Uterus (tissue), 4 donors: ENCODE data around the gene WDFY2. TPM values are rescaled to one million over a fixed set of nuclear protein-coding genes. Genes with fewer than 3 reads are reported as not detected.

Experiments used
- DNase-seq, 2 donors: peaks; one replicate each; pipeline ENCODE4 v3.0.0-alpha.2; 2019 to 2020
- H3K27ac ChIP-seq, 2 donors: fragments of 200-600 bp; sonication (generic); 1 replicate in 1 of 2; 2 replicates in 1 of 2; pipeline ENCODE4 v1.5.1; 2016 to 2018
- H3K27me3 ChIP-seq, 2 donors: fragments of 200-600 bp; sonication (generic); one replicate each; pipeline ENCODE4 v1.5.1; 2018 to 2019; ENCODE audit warnings: control low read depth in 1 of 2
- H3K36me3 ChIP-seq, 2 donors: fragments of 200-600 bp; sonication (generic); one replicate each; pipeline ENCODE4 v1.5.1; 2019; ENCODE audit warnings: control low read depth in 1 of 2
- H3K4me1 ChIP-seq, 2 donors: fragments of 200-600 bp; sonication (generic); one replicate each; pipeline ENCODE4 v1.5.1; 2018 to 2019; ENCODE audit warnings: control low read depth in 1 of 2
- H3K4me3 ChIP-seq, 2 donors: fragments of 200-600 bp; sonication (generic); 1 replicate in 1 of 2; 2 replicates in 1 of 2; pipeline ENCODE4 v1.5.1; 2018 to 2019; ENCODE audit warnings: mild to moderate bottlenecking in 1 of 2
- H3K9me3 ChIP-seq, 2 donors: fragments of 200-600 bp; sonication (generic); one replicate each; pipeline ENCODE4 v1.5.1; 2019; ENCODE audit warnings: control low read depth in 1 of 2
- CTCF ChIP-seq, 4 experiments: fragments of 200-600 bp in 2 of 4; fragments of 450-650 bp in 2 of 4; sonication (generic) in 2 of 4; IDR thresholded peaks; one replicate each; pipeline ENCODE4 v1.5.1; 2016 to 2019; ENCODE audit warnings: antibody characterized with exemption in 4 of 4, mild to moderate bottlenecking in 2 of 4, moderate library complexity in 1 of 4
- POLR2A ChIP-seq, 2 donors: fragments of 450-650 bp; IDR thresholded peaks; one replicate each; pipeline ENCODE4 v1.6.1; 2016; ENCODE audit warnings: antibody characterized with exemption in 2 of 2, mild to moderate bottlenecking in 1 of 2, moderate library complexity in 1 of 2
- intact Hi-C: fragments of 100-400 bp; cut with DNase I; formaldehyde crosslinking; loops from one replicate; pipeline ENCODE4 v1.15.1; 2023; ENCODE audit warnings: low total_unique reads
- total RNA-seq, 4 donors: library from RNA; depleted of rRNA in 3 of 4; stranded (reverse); fragments of >200 nt in 3 of 4; gene quantifications; one replicate each; pipeline versions ENCODE4 v1.1.0 to v1.2.4, GENCODE V29; 2014 to 2023
- donor health status: DM: yes; HTN: yes; CAD: no.

The WDFY2 gene
- total RNA-seq, 4 donors from 2014 or later: 7.9 to 21.0 (median 9.1) TPM

GRCh38 chr13:51713807-51714206, 129.5 kb downstream of the WDFY2 start:
- DNase-seq: no peak
- intact Hi-C loops: no loop called here
- Histone ChIP-seq H3K27me3 (no peaks in the 10 kb centered on the region), H3K4me3 (no peak overlapping the region), H3K9me3 (no peaks in the 10 kb centered on the region), H3K4me1 (no peaks in the 10 kb centered on the region), H3K27ac (no peak overlapping the region), H3K36me3 (no peaks in the 10 kb centered on the region)
- TF ChIP-seq CTCF (IDR thresholded peaks at IDR 0.05): no peak
- TF ChIP-seq POLR2A (IDR thresholded peaks at IDR 0.05): no peak

GRCh38 chr13:51714663-51715168, 130.5 kb downstream of the WDFY2 start:
- TF ChIP-seq POLR2A (IDR thresholded peaks at IDR 0.05) (no peak), CTCF (IDR thresholded peaks at IDR 0.05) (no peak)
- Histone ChIP-seq H3K27ac (no peak overlapping the region), H3K27me3 (no peaks in the 10 kb centered on the region), H3K9me3 (no peaks in the 10 kb centered on the region), H3K4me3 (no peak overlapping the region), H3K4me1 (no peaks in the 10 kb centered on the region), H3K36me3 (no peaks in the 10 kb centered on the region)
- intact Hi-C loops: no loop called here
- no peak for DNase-seq

GRCh38 chr13:51715613-51716012, 131.4 kb downstream of the WDFY2 start:
- intact Hi-C loops: no loop called here

GRCh38 chr13:51717786-51718398, 133.6 kb downstream of the WDFY2 start:
- Histone ChIP-seq H3K4me3 (no peak overlapping the region), H3K27me3 (no peaks in the 10 kb centered on the region), H3K9me3 (no peaks in the 10 kb centered on the region), H3K27ac (no peak overlapping the region), H3K4me1 (peaks cover 0 to 3% of the 10 kb centered on the region in 2 donors), H3K36me3 (no peaks in the 10 kb centered on the region)
- no peak for DNase-seq
- intact Hi-C loops: no loop called here
- no peak for TF ChIP-seq CTCF (IDR thresholded peaks at IDR 0.05)
- TF ChIP-seq POLR2A (IDR thresholded peaks at IDR 0.05): no peak

More at GRCh38 chr13:51715613-51716012, 131.4 kb downstream of the WDFY2 start:
- Histone ChIP-seq H3K27ac (no peak overlapping the region), H3K4me1 (no peaks in the 10 kb centered on the region), H3K9me3 (no peaks in the 10 kb centered on the region), H3K4me3 (no peak overlapping the region), H3K36me3 (no peaks in the 10 kb centered on the region), H3K27me3 (no peaks in the 10 kb centered on the region)
- TF ChIP-seq CTCF (IDR thresholded peaks at IDR 0.05) (no peak), POLR2A (IDR thresholded peaks at IDR 0.05) (no peak)
- no peak for DNase-seq

- peaks cover 0 to 3% of the 10 kb centered on the region in 2 donors for H3K4me1 ChIP-seq
- H3K36me3 ChIP-seq: no peaks in the 10 kb centered on the region
- TF ChIP-seq POLR2A (IDR thresholded peaks at IDR 0.05) (no peak), CTCF (IDR thresholded peaks at IDR 0.05) (no peak)
- H3K4me3 ChIP-seq: no peak overlapping the region
- H3K27me3 ChIP-seq: no peaks in the 10 kb centered on the region
- intact Hi-C loops: no loop called here
- no peak for DNase-seq
- no peak overlapping the region for H3K27ac ChIP-seq
- H3K9me3 ChIP-seq: no peaks in the 10 kb centered on the region
These were observed 135.1 kb downstream of the WDFY2 start for GRCh38 chr13:51719394-51719793.
